Activated CD8-positive, alpha-beta memory T cell treated with anti-CD3 and anti-CD28 coated beads, Interleukin-2, amount 50 U/mL, for 24 hours (primary cell): ENCODE measurements around the gene ELP5.
A peak's percentile ranks its signal among the peaks of the same experiment; 100 is the strongest.

ENCODE experiments used
- DNase-seq: peaks from one replicate; pipeline ENCODE4 v3.0.0-alpha.2; 2020; ENCODE audit errors: extremely low read depth

Gene ELP5

DNA sequence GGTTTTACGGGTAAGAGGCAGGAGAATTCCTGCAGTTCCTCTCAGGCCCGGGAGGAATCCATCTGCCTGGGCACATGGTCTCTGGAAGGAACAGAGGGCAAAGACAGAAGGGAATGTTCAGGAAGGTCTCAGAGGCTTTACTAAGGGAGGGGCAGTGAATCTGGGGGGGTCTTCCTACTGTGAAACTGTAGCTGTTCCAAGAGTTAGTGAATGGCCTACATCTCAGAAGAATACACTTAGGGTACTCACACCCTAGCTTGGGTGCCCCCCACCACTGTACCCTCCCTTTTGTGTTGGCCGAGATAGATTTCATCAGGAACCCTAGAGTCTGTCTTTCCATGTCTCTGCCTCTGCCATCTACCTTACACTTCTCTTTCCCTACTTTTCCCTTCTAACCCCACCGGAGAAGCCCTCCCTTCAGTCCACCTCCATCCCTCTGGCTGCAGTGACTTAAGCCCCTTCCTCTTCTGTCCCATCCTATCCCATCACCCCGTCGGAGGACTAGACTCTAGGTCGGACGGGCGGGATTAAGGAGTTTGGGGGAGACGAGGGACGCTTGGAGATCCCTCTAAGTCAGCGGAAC lies 32.7 kb upstream of the ELP5 start:
- no peak for DNase-seq

DNA sequence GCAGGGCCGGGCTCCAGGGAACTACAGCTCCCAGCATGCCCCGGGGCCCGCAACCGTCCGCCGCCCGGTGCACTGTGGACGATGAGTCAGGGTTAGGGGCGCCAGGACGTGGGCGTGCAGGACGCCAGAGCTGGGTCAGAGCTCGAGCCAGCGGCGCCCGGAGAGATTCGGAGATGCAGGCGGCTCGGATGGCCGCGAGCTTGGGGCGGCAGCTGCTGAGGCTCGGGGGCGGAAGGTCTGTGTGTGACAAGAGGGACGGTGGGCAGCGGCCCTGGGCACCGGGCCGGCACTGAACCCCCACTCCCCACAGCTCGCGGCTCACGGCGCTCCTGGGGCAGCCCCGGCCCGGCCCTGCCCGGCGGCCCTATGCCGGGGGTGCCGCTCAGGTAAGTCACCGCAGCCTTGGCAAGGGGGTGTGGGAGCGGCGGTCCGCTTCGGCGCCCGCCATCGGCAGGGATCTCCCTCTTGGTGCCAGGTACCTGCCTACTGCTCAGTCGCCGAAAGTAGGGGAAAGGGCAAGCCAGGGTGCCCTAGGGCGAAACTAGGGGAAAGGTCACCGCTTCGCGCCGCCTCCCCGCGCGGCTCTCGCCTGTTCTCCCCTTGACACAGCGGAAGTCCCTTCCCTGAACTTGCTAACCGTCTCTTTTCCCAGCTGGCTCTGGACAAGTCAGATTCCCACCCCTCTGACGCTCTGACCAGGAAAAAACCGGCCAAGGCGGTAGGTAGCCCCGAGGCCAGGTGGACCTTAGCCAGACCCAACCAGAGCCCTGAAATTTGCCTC lies 32.0 kb upstream of the ELP5 start, which contains the start of the genes ACADVL and DLG4:
Gene ACADVL (plus strand): TSS at position 127 of the 781 bp plus-strand sequence. CDS start 47 bp downstream, at position 174.
Gene DLG4 (minus strand): TSS at position 25 of the 781 bp plus-strand sequence.
- no peak for DNase-seq

DNA sequence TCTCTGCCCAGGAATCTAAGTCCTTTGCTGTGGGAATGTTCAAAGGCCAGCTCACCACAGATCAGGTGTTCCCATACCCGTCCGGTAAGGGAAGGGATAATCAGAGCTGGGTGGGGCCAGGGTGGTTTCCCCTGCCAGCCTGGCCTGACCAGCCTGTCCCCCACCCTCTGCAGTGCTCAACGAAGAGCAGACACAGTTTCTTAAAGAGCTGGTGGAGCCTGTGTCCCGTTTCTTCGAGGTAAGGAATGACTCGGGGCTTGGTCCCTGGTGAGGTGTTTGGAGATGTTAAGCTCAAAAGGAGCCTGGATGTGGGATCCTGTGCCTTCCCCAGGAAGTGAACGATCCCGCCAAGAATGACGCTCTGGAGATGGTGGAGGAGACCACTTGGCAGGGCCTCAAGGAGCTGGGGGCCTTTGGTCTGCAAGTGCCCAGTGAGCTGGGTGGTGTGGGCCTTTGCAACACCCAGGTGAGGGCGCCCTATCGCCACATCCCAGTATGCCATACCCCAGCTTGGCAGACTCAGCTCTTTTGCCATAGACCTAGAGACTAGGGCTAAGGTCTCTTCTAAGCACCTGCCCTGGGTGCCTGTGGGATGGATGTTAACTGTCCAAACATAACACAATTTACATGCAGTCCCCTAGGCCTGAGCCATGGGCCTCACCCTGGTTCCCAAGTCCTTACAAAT lies 31.3 kb upstream of the ELP5 start:
- DNase-seq, result no peak

DNA sequence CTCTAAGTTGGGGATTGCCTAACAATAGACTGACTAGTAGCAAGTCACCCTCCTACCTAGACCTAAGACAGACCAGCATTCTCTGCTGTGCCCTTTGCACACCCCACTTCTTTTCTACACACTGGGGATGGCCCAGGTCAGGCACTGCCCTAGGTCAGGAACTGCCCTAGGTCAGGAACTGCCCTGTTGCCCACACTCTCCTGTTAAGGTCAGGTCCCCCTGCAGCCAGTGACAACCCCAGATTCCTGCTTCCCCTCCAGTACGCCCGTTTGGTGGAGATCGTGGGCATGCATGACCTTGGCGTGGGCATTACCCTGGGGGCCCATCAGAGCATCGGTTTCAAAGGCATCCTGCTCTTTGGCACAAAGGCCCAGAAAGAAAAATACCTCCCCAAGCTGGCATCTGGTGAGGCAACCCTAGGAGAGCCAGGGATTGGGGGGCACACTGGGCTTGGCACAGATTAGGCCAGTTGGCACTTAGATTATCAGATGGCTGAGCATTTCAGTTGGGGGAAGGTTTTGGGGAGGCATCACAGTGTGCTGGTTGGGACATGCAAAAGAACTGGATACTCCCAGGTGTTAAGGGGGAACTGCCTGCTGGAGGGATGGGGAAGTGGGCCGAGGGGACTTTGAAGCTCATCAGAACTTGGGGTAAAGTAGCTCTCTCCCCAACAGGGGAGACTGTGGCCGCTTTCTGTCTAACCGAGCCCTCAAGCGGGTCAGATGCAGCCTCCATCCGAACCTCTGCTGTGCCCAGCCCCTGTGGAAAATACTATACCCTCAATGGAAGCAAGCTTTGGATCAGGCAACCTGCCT lies 30.5 kb upstream of the ELP5 start:
- no peak for DNase-seq

DNA sequence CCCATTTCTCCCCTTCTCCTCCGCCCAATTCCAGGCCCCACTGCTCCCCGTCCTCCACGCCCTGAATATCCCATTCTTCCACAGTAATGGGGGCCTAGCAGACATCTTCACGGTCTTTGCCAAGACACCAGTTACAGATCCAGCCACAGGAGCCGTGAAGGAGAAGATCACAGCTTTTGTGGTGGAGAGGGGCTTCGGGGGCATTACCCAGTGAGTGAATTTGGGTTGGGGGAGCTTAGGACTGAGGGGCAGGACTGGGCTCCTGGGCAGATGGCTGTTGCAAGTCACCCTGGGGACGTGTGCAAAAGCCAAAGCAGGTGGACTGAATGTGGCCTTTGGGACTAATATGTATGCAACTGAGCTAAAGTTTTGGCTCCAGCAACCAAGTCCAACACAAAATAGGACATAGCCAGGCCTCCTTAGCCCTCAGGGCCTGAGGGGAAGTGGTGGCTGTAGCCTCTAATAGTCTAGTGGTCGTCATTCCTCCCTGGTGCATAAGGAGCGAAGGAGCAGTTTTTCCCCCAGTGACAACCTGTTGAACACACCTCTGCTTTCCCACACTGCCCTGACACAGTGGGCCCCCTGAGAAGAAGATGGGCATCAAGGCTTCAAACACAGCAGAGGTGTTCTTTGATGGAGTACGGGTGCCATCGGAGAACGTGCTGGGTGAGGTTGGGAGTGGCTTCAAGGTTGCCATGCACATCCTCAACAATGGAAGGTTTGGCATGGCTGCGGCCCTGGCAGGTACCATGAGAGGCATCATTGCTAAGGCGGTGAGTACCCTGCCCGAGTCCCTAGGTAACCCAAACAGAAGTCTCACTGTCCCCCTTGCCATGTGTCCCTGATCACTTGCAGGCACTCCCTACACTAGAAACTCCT lies 29.7 kb upstream of the ELP5 start:
- DNase-seq, result no peak

DNA sequence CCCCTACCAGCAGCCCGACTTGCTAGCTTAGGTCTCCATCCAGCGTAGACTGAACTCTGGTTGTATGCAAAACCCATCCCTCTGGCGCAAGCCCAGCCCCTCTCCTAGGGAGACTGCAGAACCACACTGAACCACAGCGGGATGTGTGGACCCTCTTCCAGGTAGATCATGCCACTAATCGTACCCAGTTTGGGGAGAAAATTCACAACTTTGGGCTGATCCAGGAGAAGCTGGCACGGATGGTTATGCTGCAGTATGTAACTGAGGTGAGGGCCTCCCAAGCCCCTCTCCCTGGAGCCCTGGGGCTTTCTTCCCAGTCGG lies 29.1 kb upstream of the ELP5 start:
- no peak for DNase-seq

DNA sequence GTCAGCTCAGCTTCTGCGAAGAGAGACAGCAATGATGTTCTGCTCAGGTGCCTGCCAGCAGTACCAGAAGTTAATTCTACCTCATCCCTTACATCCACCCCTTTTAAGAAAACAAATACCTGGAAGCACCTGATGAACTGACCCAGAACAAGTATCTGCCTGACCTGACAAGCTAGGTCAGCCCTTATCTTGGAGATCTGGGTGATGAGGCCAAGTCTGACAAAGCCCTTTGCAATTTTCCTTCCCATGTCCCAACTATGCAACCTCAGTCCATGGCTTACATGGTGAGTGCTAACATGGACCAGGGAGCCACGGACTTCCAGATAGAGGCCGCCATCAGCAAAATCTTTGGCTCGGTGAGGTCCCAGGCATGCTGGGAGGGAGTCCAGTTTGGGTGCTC lies 28.6 kb upstream of the ELP5 start:
- no peak for DNase-seq

DNA sequence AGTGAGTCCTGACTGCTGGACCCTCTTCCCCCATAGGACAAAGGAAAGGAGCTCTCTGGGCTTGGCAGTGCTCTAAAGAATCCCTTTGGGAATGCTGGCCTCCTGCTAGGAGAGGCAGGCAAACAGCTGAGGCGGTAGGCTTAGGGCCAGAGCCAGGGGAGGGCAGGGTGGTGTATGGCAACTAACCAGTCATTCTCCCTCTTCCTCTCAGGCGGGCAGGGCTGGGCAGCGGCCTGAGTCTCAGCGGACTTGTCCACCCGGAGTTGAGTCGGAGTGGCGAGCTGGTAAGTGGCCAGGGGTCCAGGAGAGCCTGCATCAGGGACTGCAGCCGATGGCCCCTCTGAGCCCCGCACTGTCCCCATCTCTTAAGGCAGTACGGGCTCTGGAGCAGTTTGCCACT lies 27.9 kb upstream of the ELP5 start:
- DNase-seq, result no peak

DNA sequence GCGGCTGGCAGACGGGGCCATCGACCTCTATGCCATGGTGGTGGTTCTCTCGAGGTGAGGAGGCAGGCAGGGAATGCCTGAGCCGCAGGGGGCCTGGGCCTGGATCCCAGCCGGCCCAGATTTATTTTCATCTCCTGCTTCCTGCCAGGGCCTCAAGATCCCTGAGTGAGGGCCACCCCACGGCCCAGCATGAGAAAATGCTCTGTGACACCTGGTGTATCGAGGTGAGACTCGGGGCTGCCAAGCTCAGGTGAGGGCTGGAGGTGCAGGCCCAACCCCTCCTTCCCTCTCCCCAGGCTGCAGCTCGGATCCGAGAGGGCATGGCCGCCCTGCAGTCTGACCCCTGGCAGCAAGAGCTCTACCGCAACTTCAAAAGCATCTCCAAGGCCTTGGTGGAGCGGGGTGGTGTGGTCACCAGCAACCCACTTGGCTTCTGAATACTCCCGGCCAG lies 27.3 kb upstream of the ELP5 start:
- DNase-seq, result no peak

DNA sequence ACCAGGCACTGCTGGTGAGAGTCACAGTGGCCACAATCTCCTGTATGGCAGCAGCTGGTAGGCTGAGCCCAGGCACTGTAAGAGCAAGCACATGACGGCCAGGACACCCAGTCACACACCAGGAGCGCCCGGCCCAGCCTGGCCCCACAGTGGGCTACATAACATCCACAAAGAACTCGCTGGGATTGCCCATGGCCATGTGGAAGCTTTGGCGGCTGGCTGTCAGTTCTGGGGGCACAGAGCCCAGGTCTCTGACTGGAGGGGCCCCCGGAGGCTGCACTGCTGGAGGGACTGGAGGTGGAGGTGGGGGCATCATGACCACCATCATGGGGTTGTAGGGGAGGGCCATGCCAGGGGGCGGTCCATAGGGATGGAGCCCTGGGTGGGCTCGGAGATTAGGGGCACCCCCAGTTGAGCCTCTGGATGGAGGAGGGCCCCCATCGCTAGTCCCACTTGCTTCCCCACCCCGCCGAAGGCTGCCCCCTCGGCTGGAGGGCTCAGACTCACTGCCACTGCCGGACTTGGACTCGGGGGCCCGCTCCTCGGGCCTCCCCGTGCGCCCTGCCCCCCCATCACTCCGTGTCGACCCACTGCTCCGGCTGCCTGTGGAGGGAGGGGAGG lies 26.2 kb upstream of the ELP5 start:
- no peak for DNase-seq

DNA sequence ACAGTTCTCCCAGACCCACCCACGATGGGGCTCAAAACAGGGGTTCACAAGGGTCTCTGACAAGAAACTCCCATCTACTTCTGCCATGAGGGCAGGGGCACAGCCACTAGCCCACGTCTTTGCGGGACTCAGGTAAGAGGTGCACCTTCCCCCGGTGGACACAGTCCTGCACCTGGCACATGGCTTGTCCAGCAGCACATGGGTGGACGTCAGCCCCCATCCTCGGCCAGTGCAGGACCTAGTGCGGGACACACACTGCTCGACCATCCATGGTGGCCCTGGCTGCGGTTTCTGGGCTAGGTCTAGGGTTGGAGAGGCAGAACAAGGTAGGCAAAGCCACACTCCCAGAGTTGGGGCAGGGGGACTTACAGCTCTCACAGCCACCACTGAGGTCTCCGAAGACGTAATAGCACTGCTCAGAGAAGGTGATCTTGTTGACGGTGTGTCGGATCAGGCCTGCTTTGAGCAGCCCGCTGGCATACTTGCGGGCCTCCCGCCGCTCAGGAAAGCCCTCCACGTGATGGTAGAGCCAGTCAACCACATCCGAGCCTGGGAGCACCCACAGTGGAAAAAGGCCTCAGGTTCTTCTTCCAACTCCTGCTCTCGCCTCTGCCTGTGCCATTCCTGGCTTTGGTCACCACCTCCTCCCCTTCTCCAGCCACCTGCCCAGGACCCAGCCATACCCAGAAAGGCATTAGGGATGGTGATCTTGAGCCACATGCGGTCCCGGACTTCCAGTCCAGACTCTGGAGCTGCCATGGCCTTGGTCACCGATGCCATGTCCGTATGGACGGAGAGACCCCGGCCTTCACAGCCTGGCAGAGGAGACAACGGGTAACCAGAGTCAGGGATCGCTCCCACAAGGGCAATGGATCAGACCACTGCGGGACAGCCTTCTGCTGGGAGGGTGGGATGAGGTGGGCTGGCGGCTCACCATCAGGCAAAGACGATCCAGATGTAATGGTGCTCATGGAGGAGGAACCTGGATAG lies 25.0 kb upstream of the ELP5 start:
- no peak for DNase-seq

DNA sequence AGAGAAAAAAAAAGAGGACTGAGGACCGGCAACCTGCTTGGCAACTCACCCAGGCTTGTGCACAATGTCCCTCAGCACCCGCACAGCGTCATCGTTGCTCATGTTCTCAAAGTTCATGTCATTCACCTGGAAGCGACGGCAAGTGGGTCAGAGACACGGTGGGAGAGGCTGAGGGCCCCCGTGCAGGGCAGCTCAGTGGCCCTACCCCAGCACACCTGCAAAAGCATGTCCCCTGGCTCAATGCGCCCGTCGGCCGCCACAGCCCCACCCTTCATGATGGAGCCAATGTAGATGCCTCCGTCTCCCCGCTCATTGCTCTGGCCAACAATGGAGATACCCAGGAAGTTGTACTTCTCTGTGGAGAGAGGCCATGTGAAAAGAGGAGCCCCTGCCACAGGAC lies 23.1 kb upstream of the ELP5 start:
- DNase-seq, result no peak

DNA sequence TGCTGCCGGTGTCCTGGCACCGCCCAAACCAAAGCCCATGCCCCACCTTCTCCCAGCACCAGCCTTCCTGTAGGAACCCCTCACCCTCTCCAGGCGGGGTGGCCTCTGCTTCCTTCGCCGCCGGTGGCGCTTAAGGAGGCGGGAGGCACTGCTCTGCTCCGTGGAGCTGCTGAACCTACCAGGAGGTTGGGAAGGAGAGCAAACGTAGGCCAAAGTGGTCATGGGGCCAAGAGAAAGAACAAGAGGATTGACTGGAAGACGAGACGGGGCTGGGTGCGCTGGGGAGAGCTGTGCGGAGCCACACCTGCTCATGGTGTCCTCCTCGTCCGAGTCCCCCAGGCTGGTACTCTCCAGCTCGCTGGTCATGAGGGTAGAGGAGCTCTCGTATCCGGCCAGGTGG lies 22.5 kb upstream of the ELP5 start:
- DNase-seq, result no peak

DNA sequence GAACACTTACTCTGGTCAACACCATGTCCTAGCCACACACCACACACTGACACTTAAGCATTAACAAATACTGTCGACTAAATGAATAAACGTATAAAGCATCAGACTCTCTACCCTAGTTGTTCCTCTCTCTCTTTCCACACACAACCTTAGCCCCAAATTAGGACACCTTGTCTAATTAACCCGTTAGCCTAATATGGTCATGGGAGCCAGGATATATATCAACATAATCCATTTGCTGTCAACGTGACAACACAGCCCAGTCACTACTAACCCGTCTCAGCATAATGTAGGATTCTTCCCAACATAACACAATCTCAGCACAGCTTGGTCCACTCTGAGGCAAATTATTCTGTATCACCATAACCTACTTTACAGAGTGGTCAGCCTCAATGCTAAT lies 19.9 kb upstream of the ELP5 start:
- DNase-seq, result no peak

DNA sequence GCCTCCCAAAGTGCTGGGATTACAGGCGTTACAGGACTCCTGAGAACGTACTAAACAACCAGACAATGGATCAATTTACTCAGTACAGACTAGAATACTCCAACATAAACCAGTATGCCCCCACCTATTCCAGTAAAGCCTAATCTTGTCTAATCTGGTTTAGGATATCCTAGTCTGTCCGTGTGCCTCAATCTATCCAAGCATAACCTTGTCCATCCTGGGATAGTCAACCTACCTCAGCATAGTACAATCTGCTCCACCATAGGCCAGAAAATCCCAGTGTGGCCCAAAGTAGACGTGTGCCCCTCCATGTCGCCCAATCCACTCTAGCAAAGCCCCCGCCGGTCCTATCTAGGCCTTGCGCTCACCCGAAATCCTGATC lies 18.3 kb upstream of the ELP5 start:
- DNase-seq, result no peak

DNA sequence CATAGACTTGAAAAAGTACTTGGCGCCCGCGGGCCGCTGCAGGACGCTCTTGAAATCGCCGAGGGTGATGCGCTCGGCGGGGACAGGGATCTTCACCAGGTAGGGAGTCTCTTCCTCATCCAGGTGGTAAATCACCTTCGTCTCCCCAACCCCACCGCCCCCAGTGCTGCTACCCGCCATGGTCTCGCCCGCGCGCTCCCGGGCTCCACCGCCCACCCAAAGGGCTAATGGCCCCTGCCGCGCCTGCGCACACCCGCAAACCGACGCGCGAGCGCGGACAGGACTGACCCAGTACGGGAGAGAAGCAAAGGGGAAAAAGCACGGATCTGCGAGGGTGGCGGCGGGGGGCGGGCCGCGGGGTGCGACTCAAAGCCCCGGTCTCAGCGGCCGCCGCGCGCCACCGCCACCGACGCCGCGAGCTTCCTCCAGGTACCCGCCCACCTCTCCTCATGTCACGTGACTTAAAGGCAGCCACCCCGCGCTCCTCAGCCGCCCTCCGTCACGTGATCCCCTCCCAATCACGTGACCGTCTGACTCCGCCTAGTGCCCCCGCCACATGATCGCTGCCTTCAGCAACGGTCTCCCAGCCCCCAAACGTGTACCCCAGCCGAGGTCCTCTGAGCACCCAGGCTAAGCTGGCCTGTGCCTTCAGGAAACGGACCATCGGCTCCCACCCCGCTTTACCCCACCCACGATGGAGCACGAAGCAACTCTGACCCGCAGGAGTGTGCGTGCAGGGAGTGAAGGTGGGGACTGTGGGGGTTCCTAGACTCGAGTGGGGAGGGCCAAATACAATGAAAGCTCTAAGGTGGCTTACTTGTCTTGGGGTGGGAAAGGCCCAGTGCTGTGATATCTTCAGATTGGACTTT lies 17.7 kb upstream of the ELP5 start, which contains the start of gene DVL2:
Gene DVL2 (minus strand): TSS at position 435 of the 869 bp plus-strand sequence. CDS start 255 bp downstream, at position 180.
- peak; percentile 89 for DNase-seq

DNA sequence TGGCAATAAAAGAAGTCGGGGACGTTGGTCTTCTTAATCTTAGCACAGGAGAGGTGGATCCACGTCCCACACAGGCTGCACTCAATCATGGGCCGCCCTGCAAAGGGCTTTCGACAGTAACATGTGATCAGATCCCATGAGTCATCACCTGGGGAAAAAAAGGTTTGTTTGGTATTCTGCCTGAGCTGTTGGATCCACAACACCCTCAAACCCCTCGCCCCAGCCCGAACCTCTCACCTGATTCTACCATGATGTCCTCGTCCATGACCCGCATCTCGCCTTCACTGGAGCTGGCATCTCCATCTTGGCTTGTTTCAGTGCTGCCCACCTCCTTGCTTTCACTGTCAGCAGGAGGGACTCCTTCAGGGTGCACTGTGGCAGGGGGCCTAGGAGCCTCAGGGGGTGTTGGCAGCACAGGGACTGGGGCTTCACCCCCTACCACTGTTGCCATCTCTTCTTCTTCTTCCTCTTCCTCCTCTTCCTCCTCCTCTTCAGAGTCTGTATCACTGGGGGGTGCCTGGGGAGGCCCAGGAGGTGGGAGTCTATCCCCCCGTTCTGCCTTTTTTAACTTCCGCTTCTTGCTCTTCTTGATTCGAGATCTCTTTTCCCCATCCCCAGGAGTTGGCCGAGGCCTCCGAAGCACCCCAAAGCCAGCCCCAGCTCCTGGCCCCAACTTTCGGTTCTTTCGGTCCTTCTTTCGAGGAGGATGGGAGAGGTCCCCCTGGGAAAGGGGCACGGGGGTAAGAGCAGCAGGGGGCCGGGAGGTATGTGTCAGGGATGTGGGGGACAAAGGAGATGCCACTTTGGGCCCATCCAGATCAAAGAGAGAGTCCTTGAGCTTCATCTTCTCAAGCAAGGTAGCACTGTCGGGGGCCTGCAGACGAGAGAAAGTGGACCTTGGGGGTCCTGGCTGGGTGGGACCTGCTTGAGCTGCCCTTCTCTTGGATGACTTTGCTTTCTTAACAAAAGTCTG lies 16.0 kb upstream of the ELP5 start:
- DNase-seq, result no peak
